ENCODE results near the gene CCDC82.

The CCDC82 gene

GRCh38 chr11:96317571-96317970 lies 72.1 kb downstream of the CCDC82 start:
- no peak for DNase-seq (ENCODE audit: low read depth)
- TF ChIP-seq CTCF (IDR thresholded peaks at IDR 0.05; ENCODE audit: insufficient read depth, low read depth, low read length, missing control alignments): no peak
- H3K4me3 ChIP-seq (ENCODE audit: low read depth, low read length): no peak overlapping the region

- H3K4me3 ChIP-seq (ENCODE audit: low read depth, low read length): no peak overlapping the region
- DNase-seq (ENCODE audit: low read depth): no peak
- TF ChIP-seq CTCF (IDR thresholded peaks at IDR 0.05; ENCODE audit: insufficient read depth, low read depth, low read length, missing control alignments): no peak
Observed at GRCh38 chr11:96316869-96317268, 72.8 kb downstream of the CCDC82 start.

GRCh38 chr11:96315476-96315875 lies 74.2 kb downstream of the CCDC82 start:
- no peak for DNase-seq (ENCODE audit: low read depth)

GRCh38 chr11:96314326-96315020 lies 75.2 kb downstream of the CCDC82 start:
- TF ChIP-seq CTCF (IDR thresholded peaks at IDR 0.05; ENCODE audit: insufficient read depth, low read depth, low read length, missing control alignments): no peak
- DNase-seq (ENCODE audit: low read depth): no peak
- H3K4me3 ChIP-seq (ENCODE audit: low read depth, low read length): no peak overlapping the region

More at GRCh38 chr11:96315476-96315875, 74.2 kb downstream of the CCDC82 start:
- no peak overlapping the region for H3K4me3 ChIP-seq (ENCODE audit: low read depth, low read length)
- TF ChIP-seq CTCF (IDR thresholded peaks at IDR 0.05; ENCODE audit: insufficient read depth, low read depth, low read length, missing control alignments): no peak

- DNase-seq (ENCODE audit: low read depth): no peak
- no peak overlapping the region for H3K4me3 ChIP-seq (ENCODE audit: low read depth, low read length)
- no peak for TF ChIP-seq CTCF (IDR thresholded peaks at IDR 0.05; ENCODE audit: insufficient read depth, low read depth, low read length, missing control alignments)
Observed at GRCh38 chr11:96313163-96313562, 76.5 kb downstream of the CCDC82 start.

GRCh38 chr11:96311120-96311568 lies 78.6 kb downstream of the CCDC82 start:
- no peak for DNase-seq (ENCODE audit: low read depth)
- TF ChIP-seq CTCF (IDR thresholded peaks at IDR 0.05; ENCODE audit: insufficient read depth, low read depth, low read length, missing control alignments): no peak
- no peak overlapping the region for H3K4me3 ChIP-seq (ENCODE audit: low read depth, low read length)

- no peak overlapping the region for H3K4me3 ChIP-seq (ENCODE audit: low read depth, low read length)
- no peak for TF ChIP-seq CTCF (IDR thresholded peaks at IDR 0.05; ENCODE audit: insufficient read depth, low read depth, low read length, missing control alignments)
- no peak for DNase-seq (ENCODE audit: low read depth)
Observed at GRCh38 chr11:96310236-96310635, 79.5 kb downstream of the CCDC82 start.

All from GM12865 (cell line).